GM12878 (cell line): Measurements from ENCODE around the gene CAPSL. TPM values are rescaled to one million over a fixed set of nuclear protein-coding genes. Genes with fewer than 3 reads are reported as not detected.

Experiments used
- BMI1 ChIP-seq: fragments of 450-650 bp; IDR thresholded peaks from 2 replicates; pipeline ENCODE4 v1.6.1; 2016; ENCODE audit warnings: mild to moderate bottlenecking, moderate library complexity, borderline replicate concordance
- BRCA1 ChIP-seq: IDR thresholded peaks from 2 replicates; pipeline ENCODE4 v1.6.1; 2011; ENCODE audit warnings: low read depth, low read length, improper control_type of control experiment
- CREM ChIP-seq: IDR thresholded peaks from 2 replicates; pipeline ENCODE4 v1.6.1; 2014; ENCODE audit warnings: antibody characterized with exemption, low read depth
- DPF2 ChIP-seq: fragments of 450-650 bp; IDR thresholded peaks from 2 replicates; pipeline ENCODE4 v1.6.1; 2017; ENCODE audit warnings: mild to moderate bottlenecking
- EGR1 ChIP-seq, 2 experiments: IDR thresholded peaks; 1 replicate in 1 of 2; 2 replicates in 1 of 2; pipeline ENCODE4 v1.6.1; 2011 to 2012; ENCODE audit warnings: low read depth in 2 of 2, low read length in 2 of 2, borderline replicate concordance in 1 of 2, mild to moderate bottlenecking in 1 of 2, moderate library complexity in 1 of 2
- EZH2 ChIP-seq: IDR thresholded peaks from 2 replicates; pipeline ENCODE4 v1.6.1; 2012; ENCODE audit warnings: low read depth, mild to moderate bottlenecking, control low read depth, inconsistent platforms, low read length, borderline replicate concordance; ENCODE audit not compliant: control insufficient read depth
- FOXK2 ChIP-seq: fragments of 450-650 bp; IDR thresholded peaks from 2 replicates; pipeline ENCODE4 v1.6.1; 2017; ENCODE audit warnings: mild to moderate bottlenecking, moderate library complexity
- KDM1A ChIP-seq: fragments of 200-600 bp; sonication (generic); IDR thresholded peaks from 2 replicates; pipeline ENCODE4 v1.6.1; 2016; ENCODE audit warnings: borderline replicate concordance
- RAD21 ChIP-seq: IDR thresholded peaks from 2 replicates; pipeline ENCODE4 v1.6.1; 2011; ENCODE audit warnings: mild to moderate bottlenecking, low read depth, low read length, moderate library complexity; ENCODE audit not compliant: insufficient read depth
- SMARCA5 ChIP-seq: fragments of 450-650 bp; IDR thresholded peaks from 2 replicates; pipeline ENCODE4 v1.6.1; 2017; ENCODE audit warnings: mild to moderate bottlenecking
- SREBF1 ChIP-seq: IDR thresholded peaks from 2 replicates; pipeline ENCODE4 v1.6.1; 2012; ENCODE audit warnings: mild to moderate bottlenecking, low read length
- ZNF217 ChIP-seq: fragments of 450-650 bp; IDR thresholded peaks from 2 replicates; pipeline ENCODE4 v1.6.1; 2017; ENCODE audit warnings: antibody characterized with exemption, mild to moderate bottlenecking
- ZZZ3 ChIP-seq: IDR thresholded peaks from 2 replicates; pipeline ENCODE4 v1.6.1; 2011; ENCODE audit warnings: low read depth; ENCODE audit not compliant: control insufficient read depth, insufficient read length
- polyA plus RNA-seq, 11 experiments: library from polyadenylated mRNA; depleted of rRNA in 4 of 11; unstranded in 6 of 11; stranded (reverse) in 5 of 11; fragments of >200 nt; fragmentation: Nextera tagmentation in 4 of 11; fragmentation: Illumina TruSeq in 1 of 11; extraction: Ambion mirVana in 4 of 11; extraction: Trizol in 1 of 11; gene quantifications; 1 replicate in 1 of 11; 2 replicates in 10 of 11; pipeline versions ENCODE4 v1.2.1 to v1.2.3, GENCODE V29; 2011 to 2016; ENCODE audit warnings: inconsistent platforms in 2 of 11, missing spikeins in 2 of 11, low read depth in 1 of 11
- total RNA-seq, 4 experiments: library from RNA; depleted of rRNA in 3 of 4; stranded (reverse); fragments of >200 nt in 3 of 4; fragmentation: Illumina TruSeq in 1 of 4; extraction: Trizol in 1 of 4; gene quantifications; 2 replicates each; pipeline versions ENCODE4 v1.2.1 to v1.2.3, GENCODE V29; 2013 to 2021
- TF ChIP-seq, protein P1 (sequence below), 3 experiments: IDR thresholded peaks in 2 of 3; conservative IDR thresholded peaks in 1 of 3; 2 replicates each; pipeline ENCODE4 v1.5.1; 2011; ENCODE audit warnings: low read depth in 3 of 3, low read length in 3 of 3, mild to moderate bottlenecking in 3 of 3, control low read depth in 2 of 3, moderate library complexity in 2 of 3, inconsistent platforms in 1 of 3, mixed read lengths in 1 of 3; ENCODE audit not compliant: control insufficient read depth in 2 of 3, insufficient read depth in 1 of 3; ENCODE audit errors: extremely low read depth in 1 of 3
- TF ChIP-seq, protein P2 (sequence below): IDR thresholded peaks from 2 replicates; pipeline ENCODE4 v1.6.1; 2012; ENCODE audit warnings: low read length, inconsistent platforms

Gene CAPSL
- total and polyA plus RNA-seq, 10 of the 15 experiments (the other 5 are each of a cell fraction or from before 2014, with no cell fraction given): 0.19 to 0.57 (median 0.20) TPM; not detected in 7

DNA sequence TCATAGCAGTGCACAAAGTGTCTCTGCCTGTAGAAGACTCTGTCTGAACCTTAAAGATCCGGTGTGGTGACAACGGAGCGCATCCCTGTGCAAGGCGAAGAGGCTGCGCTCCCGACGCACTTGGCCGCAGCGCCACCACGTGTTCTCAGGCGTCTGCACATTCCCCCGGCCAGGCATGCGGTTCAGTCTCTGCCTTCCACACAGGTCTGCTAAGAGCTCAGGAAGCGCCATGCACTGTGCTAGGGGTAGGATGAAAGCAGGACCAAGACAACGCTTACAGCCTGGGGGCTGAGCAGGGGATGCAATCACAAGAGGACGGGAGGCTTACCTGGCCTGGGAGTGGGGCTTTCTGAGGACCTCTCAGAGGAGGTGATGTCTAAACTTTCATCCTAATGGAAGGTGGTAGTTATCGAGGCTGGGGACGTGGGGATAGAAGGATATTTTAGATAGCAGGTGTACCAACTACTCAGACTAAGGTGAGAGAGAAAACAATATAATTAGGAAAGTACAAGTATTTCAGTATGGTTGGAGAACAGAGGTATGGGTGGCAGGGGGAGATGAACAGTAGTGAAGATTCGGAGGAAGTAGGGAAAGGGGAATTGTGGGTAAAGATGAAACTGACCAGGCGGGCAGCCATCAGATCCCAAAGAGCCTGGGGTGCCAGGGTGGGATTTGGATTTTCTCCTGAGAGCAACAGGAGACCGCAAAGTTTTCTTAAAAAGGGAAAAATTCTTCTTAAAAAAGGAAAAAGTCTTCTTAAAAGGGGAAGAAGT is 13.3 kb downstream of the CAPSL start (continued):
- TF ChIP-seq EGR1 (IDR thresholded peaks at IDR 0.05; ENCODE audit: borderline replicate concordance in 1 of 2, low read depth in 2 of 2, low read length in 2 of 2) (no peak), ZZZ3 (no peak), ZNF217 (no peak), KDM1A (no peak), CREM (no peak), FOXK2 (no peak), BRCA1 (no peak), BMI1 (no peak), DPF2 (no peak), RAD21 (peak; percentile 97), SMARCA5 (peak; percentile 73; the same call in 1 of the 2 replicates), SREBF1 (no peak), EZH2 (no peak)
- TF ChIP-seq, protein P1, sequence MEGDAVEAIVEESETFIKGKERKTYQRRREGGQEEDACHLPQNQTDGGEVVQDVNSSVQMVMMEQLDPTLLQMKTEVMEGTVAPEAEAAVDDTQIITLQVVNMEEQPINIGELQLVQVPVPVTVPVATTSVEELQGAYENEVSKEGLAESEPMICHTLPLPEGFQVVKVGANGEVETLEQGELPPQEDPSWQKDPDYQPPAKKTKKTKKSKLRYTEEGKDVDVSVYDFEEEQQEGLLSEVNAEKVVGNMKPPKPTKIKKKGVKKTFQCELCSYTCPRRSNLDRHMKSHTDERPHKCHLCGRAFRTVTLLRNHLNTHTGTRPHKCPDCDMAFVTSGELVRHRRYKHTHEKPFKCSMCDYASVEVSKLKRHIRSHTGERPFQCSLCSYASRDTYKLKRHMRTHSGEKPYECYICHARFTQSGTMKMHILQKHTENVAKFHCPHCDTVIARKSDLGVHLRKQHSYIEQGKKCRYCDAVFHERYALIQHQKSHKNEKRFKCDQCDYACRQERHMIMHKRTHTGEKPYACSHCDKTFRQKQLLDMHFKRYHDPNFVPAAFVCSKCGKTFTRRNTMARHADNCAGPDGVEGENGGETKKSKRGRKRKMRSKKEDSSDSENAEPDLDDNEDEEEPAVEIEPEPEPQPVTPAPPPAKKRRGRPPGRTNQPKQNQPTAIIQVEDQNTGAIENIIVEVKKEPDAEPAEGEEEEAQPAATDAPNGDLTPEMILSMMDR (IDR thresholded peaks at IDR 0.05 in 2 of 3, conservative IDR thresholded peaks at IDR 0.05 in 1 of 3; ENCODE audit: control insufficient read depth in 2 of 3, extremely low read depth in 1 of 3, insufficient read depth in 1 of 3, low read depth in 3 of 3, low read length in 3 of 3): peak; percentile 78 to 83 (median 82)
- TF ChIP-seq, protein P2, sequence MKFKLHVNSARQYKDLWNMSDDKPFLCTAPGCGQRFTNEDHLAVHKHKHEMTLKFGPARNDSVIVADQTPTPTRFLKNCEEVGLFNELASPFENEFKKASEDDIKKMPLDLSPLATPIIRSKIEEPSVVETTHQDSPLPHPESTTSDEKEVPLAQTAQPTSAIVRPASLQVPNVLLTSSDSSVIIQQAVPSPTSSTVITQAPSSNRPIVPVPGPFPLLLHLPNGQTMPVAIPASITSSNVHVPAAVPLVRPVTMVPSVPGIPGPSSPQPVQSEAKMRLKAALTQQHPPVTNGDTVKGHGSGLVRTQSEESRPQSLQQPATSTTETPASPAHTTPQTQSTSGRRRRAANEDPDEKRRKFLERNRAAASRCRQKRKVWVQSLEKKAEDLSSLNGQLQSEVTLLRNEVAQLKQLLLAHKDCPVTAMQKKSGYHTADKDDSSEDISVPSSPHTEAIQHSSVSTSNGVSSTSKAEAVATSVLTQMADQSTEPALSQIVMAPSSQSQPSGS: no peak
- TF ChIP-seq, all 136 proteins: peak for 12
